IMR-90 (cell line): ENCODE data around the gene CERS6.

Experiments used
- BHLHE40 ChIP-seq: fragments of 150-350 bp; IDR thresholded peaks from 2 replicates; pipeline ENCODE4 v1.6.1; 2016; ENCODE audit warnings: mild to moderate bottlenecking, low read depth, low read length
- CEBPB ChIP-seq: IDR thresholded peaks from 2 replicates; pipeline ENCODE4 v1.6.1; 2012; ENCODE audit warnings: low read depth, low read length, improper control_type of control experiment
- MAZ ChIP-seq: IDR thresholded peaks from 2 replicates; pipeline ENCODE4 v1.6.1; 2012; ENCODE audit warnings: low read depth, mild to moderate bottlenecking, low read length, improper control_type of control experiment, moderate library complexity, borderline replicate concordance
- MXI1 ChIP-seq: IDR thresholded peaks from 2 replicates; pipeline ENCODE4 v1.6.1; 2012; ENCODE audit warnings: low read depth, mild to moderate bottlenecking, low read length, moderate library complexity, borderline replicate concordance
- POLR2A ChIP-seq: IDR thresholded peaks from 2 replicates; pipeline ENCODE4 v1.6.1; 2012; ENCODE audit warnings: mild to moderate bottlenecking, low read depth, low read length
- RAD21 ChIP-seq: IDR thresholded peaks from 2 replicates; pipeline ENCODE4 v1.6.1; 2012; ENCODE audit warnings: low read length, improper control_type of control experiment
- RCOR1 ChIP-seq: IDR thresholded peaks from 2 replicates; pipeline ENCODE4 v1.6.1; 2012; ENCODE audit warnings: mild to moderate bottlenecking, low read length, improper control_type of control experiment; ENCODE audit not compliant: insufficient replicate concordance
- SMC3 ChIP-seq: fragments of 150-350 bp; IDR thresholded peaks from 2 replicates; pipeline ENCODE4 v1.6.1; 2016; ENCODE audit warnings: low read depth, mild to moderate bottlenecking, antibody characterized with exemption, low read length, moderate library complexity
- TF ChIP-seq, protein P1 (sequence below): conservative IDR thresholded peaks from 2 replicates; pipeline ENCODE4 v1.5.1; 2012; ENCODE audit warnings: mild to moderate bottlenecking, low read depth, low read length, improper control_type of control experiment
- TF ChIP-seq, protein P2 (sequence below): fragments of 150-350 bp; IDR thresholded peaks from 2 replicates; pipeline ENCODE4 v1.6.1; 2016; ENCODE audit warnings: low read depth, mild to moderate bottlenecking, low read length, moderate library complexity, borderline replicate concordance
- TF ChIP-seq, protein P3 (sequence below): fragments of 150-350 bp; IDR thresholded peaks from 2 replicates; pipeline ENCODE4 v1.6.1; 2017; ENCODE audit warnings: mild to moderate bottlenecking, antibody characterized with exemption, low read length, low read depth

DNA sequence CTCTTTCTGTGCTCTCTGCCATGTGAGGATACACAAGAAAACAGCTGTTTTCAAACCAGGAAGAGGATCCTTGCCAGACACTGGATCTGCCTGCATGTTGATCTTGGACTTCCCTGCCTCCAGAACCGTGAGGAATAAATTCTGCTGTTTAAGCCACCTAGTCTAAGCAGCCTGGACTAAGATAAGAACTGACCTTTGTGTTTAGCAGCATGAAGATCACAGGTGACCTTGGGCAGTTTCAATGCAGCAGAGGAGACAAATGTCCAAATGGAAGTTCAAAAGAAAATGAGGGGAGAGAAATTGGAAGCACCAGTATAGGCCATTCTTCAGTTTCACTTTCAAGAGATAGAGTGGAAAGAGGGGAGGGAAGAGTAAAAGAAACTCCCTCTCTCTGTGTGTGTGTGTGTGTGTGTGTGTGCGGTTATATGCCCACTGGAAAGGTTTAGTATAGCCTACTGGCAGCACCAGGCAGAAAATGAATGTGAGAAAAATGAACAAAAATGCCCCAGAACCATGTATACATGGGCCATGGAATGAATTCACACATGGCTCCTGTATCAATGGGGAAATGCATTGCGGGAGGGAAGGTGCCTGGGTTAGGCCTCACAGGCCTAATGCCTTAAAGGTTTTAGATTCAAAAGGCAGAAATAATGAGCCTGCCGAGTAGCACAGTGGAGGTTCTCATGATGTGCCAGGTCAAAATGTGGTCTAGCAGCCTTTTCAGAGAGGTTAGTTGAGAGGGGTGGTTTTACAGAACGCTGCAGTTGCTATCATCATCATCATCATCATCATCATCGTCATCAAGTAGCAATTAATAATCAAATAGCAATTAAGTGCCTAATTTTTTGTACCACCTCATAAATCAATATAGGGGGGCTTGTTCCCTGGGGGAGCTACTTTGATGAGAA lies 1.1 kb upstream of the CERS6 start:
- TF ChIP-seq POLR2A (no peak), MAZ (no peak), RAD21 (no peak), SMC3 (no peak), BHLHE40 (no peak), CEBPB (no peak), RCOR1 (no peak), MXI1 (no peak)
- TF ChIP-seq, protein P1, sequence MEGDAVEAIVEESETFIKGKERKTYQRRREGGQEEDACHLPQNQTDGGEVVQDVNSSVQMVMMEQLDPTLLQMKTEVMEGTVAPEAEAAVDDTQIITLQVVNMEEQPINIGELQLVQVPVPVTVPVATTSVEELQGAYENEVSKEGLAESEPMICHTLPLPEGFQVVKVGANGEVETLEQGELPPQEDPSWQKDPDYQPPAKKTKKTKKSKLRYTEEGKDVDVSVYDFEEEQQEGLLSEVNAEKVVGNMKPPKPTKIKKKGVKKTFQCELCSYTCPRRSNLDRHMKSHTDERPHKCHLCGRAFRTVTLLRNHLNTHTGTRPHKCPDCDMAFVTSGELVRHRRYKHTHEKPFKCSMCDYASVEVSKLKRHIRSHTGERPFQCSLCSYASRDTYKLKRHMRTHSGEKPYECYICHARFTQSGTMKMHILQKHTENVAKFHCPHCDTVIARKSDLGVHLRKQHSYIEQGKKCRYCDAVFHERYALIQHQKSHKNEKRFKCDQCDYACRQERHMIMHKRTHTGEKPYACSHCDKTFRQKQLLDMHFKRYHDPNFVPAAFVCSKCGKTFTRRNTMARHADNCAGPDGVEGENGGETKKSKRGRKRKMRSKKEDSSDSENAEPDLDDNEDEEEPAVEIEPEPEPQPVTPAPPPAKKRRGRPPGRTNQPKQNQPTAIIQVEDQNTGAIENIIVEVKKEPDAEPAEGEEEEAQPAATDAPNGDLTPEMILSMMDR, result no peak
- TF ChIP-seq, protein P2, sequence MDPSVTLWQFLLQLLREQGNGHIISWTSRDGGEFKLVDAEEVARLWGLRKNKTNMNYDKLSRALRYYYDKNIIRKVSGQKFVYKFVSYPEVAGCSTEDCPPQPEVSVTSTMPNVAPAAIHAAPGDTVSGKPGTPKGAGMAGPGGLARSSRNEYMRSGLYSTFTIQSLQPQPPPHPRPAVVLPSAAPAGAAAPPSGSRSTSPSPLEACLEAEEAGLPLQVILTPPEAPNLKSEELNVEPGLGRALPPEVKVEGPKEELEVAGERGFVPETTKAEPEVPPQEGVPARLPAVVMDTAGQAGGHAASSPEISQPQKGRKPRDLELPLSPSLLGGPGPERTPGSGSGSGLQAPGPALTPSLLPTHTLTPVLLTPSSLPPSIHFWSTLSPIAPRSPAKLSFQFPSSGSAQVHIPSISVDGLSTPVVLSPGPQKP, result no peak
- TF ChIP-seq, protein P3, sequence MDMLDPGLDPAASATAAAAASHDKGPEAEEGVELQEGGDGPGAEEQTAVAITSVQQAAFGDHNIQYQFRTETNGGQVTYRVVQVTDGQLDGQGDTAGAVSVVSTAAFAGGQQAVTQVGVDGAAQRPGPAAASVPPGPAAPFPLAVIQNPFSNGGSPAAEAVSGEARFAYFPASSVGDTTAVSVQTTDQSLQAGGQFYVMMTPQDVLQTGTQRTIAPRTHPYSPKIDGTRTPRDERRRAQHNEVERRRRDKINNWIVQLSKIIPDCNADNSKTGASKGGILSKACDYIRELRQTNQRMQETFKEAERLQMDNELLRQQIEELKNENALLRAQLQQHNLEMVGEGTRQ, result no peak
